Activated CD8-positive, alpha-beta T cell treated with anti-CD3 and anti-CD28 coated beads for 36 hours (primary cell): ENCODE results near the gene BACE2. TPM values are rescaled to one million over a fixed set of nuclear protein-coding genes. Genes with fewer than 3 reads are reported as not detected.

Experiments
- ATAC-seq: fragments of 200-7000 bp; cut with Tn5 transposase; one replicate; pipeline ENCODE4 v1.10.0; 2021; ENCODE audit warnings: mild to moderate bottlenecking, moderate library complexity
- CTCF ChIA-PET: fragments of 350-600 bp; sonication (Branson Sonifier 250); formaldehyde crosslinking; loops from one replicate; lab custom pipeline; 2021; ENCODE audit warnings: antibody characterized with exemption; lab: Charles Lee
- POLR2A ChIA-PET: fragments of 350-600 bp; sonication (Branson Sonifier 250); formaldehyde crosslinking; loops from one replicate; lab custom pipeline; 2021; ENCODE audit warnings: antibody characterized with exemption; lab: Charles Lee
- DNase-seq: peaks from one replicate; pipeline ENCODE4 v3.0.0-alpha.2; 2020
- H3K27ac Mint-ChIP-seq: one replicate; pipeline ENCODE4 v1.8.0; 2021; ENCODE audit warnings: mild to moderate bottlenecking, mixed read lengths
- H3K27me3 Mint-ChIP-seq: one replicate; pipeline ENCODE4 v1.8.0; 2021; ENCODE audit warnings: mixed read lengths
- H3K36me3 Mint-ChIP-seq: one replicate; pipeline ENCODE4 v1.8.0; 2021; ENCODE audit warnings: low read depth, mixed read lengths
- H3K4me1 Mint-ChIP-seq: one replicate; pipeline ENCODE4 v1.8.0; 2021; ENCODE audit warnings: low read depth, mixed read lengths
- H3K4me3 Mint-ChIP-seq: one replicate; pipeline ENCODE4 v1.8.0; 2021; ENCODE audit warnings: mild to moderate bottlenecking, moderate library complexity, mixed read lengths
- H3K9me3 Mint-ChIP-seq: one replicate; pipeline ENCODE4 v1.8.0; 2021; ENCODE audit warnings: mixed read lengths
- intact Hi-C: fragments of 100-400 bp; cut with micrococcal nuclease; formaldehyde crosslinking; loops from one replicate; pipeline ENCODE4 v1.10.0; 2022
- total RNA-seq, 2 experiments: library from RNA; stranded (reverse); gene quantifications; one replicate each; pipeline ENCODE4 v1.2.3, GENCODE V29; 2021
- TF ChIP-seq, protein P1 (sequence below): fragments of 200-600 bp; IDR thresholded peaks from one replicate; pipeline ENCODE4 v1.8.0; 2022; ENCODE audit warnings: antibody characterized with exemption, mild to moderate bottlenecking

The BACE2 gene
- total RNA-seq, 2 experiments from 2014 or later = 1.1 to 2.0 TPM

DNA sequence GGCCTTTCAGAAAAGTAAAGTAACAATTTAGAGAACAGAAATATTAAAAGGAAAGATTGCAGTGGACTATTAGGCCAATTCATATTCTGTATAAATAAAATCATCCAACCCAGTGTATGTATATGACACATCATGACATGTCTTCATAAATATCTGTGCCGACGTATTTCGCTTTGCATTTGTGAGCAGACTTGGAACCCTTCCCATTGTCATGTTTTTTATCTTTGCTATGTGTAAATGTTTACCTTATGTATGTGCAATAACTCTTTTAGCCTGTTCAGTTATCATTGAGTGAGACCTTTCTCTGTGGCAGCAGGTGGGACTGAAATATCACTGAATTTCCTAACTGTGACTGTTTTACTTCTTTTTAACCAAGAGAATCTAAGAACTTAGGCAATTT is 90.7 kb downstream of the BACE2 start:
- DNase-seq (no peak), ATAC-seq (no peak)
- TF ChIP-seq, protein P1, sequence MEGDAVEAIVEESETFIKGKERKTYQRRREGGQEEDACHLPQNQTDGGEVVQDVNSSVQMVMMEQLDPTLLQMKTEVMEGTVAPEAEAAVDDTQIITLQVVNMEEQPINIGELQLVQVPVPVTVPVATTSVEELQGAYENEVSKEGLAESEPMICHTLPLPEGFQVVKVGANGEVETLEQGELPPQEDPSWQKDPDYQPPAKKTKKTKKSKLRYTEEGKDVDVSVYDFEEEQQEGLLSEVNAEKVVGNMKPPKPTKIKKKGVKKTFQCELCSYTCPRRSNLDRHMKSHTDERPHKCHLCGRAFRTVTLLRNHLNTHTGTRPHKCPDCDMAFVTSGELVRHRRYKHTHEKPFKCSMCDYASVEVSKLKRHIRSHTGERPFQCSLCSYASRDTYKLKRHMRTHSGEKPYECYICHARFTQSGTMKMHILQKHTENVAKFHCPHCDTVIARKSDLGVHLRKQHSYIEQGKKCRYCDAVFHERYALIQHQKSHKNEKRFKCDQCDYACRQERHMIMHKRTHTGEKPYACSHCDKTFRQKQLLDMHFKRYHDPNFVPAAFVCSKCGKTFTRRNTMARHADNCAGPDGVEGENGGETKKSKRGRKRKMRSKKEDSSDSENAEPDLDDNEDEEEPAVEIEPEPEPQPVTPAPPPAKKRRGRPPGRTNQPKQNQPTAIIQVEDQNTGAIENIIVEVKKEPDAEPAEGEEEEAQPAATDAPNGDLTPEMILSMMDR = no peak
- Mint-ChIP-seq H3K9me3 (peaks cover 13% of the 10 kb centered on the region), H3K4me1 (no peaks in the 10 kb centered on the region), H3K4me3 (no peak overlapping the region), H3K36me3 (peaks cover 1% of the 10 kb centered on the region), H3K27me3 (peaks cover 5% of the 10 kb centered on the region), H3K27ac (no peak overlapping the region)
- intact Hi-C loops = no loop called here
- CTCF ChIA-PET = no interaction called here
- POLR2A ChIA-PET = no interaction called here

DNA sequence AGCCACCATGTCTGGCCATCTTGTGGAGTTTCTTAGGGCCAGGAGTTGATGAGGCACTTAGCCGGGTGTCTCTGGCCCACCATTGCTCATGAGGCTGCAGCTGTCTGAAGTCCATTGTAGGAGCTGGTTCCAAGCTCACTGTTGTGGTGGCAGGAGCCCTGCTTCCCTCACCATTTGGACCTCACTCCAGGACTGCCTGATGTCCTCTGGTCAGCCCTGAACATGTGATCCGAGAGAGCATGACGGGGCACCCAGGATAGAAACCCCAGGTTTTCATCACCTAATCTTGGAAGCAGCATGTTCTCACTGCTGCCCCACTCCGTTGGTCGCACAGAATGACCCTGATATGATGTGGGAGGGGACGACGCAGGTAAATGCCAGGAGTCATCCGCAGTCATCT is 92.5 kb downstream of the BACE2 start:
- no peak for ATAC-seq
- Mint-ChIP-seq H3K4me3 (no peak overlapping the region), H3K36me3 (peaks cover 3% of the 10 kb centered on the region), H3K4me1 (no peaks in the 10 kb centered on the region), H3K27ac (no peak overlapping the region), H3K27me3 (peaks cover 12% of the 10 kb centered on the region), H3K9me3 (peaks cover 13% of the 10 kb centered on the region)
- TF ChIP-seq, protein P1 = no peak
- intact Hi-C loops = no loop called here
- POLR2A ChIA-PET = no interaction called here
- CTCF ChIA-PET = no interaction called here
- DNase-seq = no peak

DNA sequence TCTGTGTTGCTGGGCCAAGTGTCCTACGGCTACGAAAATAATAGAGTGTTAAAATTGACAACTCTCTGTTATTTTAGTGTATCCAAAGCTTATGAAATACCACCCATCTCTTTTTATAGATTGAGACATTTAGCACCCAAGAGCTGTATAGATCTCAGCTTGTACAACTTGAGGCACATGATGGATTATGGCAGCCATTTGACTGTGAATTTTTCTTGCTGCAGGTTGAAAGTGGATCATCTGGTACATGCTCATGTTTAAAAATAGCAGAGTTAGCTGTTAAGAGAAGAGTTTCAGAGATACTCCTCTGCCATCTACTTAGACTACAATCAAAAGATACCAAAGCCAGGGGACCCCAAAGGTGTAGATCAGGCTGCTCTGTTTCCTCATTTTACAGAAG is 99.4 kb downstream of the BACE2 start:
- intact Hi-C loops = no loop called here
- Mint-ChIP-seq H3K9me3 (peaks cover 12% of the 10 kb centered on the region), H3K27me3 (peaks cover 11% of the 10 kb centered on the region), H3K4me1 (no peaks in the 10 kb centered on the region), H3K27ac (no peak overlapping the region), H3K36me3 (peaks cover 3% of the 10 kb centered on the region), H3K4me3 (no peak overlapping the region)
- TF ChIP-seq, protein P1 = no peak
- ChIA-PET CTCF (interaction anchor here (2.2 kb wide), 1 partner anchor 16 kb away, joined by 9 read pairs; no protein-coding TSS in a partner anchor), POLR2A (no interaction called here)
- ATAC-seq = no peak
- no peak for DNase-seq

DNA sequence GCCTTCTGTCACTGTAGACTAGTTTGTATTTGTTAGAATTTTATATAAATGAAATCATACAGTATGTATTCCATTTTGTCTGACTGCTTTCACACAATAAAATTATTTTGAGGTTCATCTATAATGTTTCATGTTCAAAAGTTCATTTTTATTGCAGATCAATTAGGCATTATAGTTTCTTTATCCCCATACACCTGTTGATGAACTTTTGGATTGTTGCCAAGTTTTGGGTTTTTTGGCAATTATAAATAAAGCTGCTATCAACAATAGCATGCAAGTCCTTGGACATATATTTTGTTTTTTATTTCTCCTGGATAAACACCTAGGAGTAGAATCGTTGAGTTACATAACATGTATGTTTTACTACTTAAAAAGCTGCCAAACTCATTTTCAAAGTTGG is 101.6 kb downstream of the BACE2 start:
- no peak for ATAC-seq
- no peak overlapping the region for H3K4me3 Mint-ChIP-seq
- CTCF ChIA-PET = no interaction called here

DNA sequence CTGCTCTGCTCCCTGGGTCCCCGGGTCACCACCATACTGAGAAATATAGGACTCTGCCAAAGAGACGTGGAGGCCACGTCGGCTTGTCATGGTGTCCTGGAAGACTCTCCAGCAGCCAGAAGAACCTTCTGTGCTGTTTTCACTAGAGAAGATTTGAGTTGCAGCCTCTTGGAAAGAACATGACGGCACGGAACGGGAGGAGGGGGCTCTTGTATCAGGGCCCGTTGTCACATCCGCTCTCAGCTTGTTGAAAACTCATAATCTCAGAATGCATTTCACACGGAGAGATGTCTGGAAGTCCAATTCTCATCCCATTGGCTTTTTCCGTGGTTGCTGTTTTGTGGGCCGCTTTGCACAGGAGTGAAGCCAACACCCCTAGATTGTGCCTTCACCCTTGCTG is 109.2 kb downstream of the BACE2 start:
- Mint-ChIP-seq H3K9me3 (peaks cover 6% of the 10 kb centered on the region), H3K4me3 (no peak overlapping the region), H3K27me3 (peaks cover 10% of the 10 kb centered on the region), H3K4me1 (no peaks in the 10 kb centered on the region), H3K27ac (no peak overlapping the region), H3K36me3 (no peaks in the 10 kb centered on the region)
- DNase-seq (no peak), ATAC-seq (no peak)
- ChIA-PET CTCF (no interaction called here), POLR2A (no interaction called here)
- intact Hi-C loops = no loop called here
- TF ChIP-seq, protein P1 = no peak

More for the DNA sequence above, 101.6 kb downstream of the BACE2 start:
- Mint-ChIP-seq H3K4me1 (no peaks in the 10 kb centered on the region), H3K27ac (no peak overlapping the region), H3K9me3 (peaks cover 10% of the 10 kb centered on the region), H3K27me3 (peaks cover 3% of the 10 kb centered on the region), H3K36me3 (no peaks in the 10 kb centered on the region)
- no peak for DNase-seq
- TF ChIP-seq, protein P1 = no peak
- POLR2A ChIA-PET = no interaction called here
- intact Hi-C loops = no loop called here
